MV-4-11 (cell line): Measurements from ENCODE around the gene ANKRD1.

Source experiments
- DNase-seq: peaks from one replicate; lab custom pipeline; 2025; lab: John Stamatoyannopoulos, UW

ANKRD1 gene

GRCh38 chr10:90935581-90936275 lies 14.8 kb upstream of the ANKRD1 start:
- no peak for DNase-seq

- DNase-seq = peak; percentile 71
These were observed 10.3 kb upstream of the ANKRD1 start for GRCh38 chr10:90930971-90931871.

- no peak for DNase-seq
These were observed 9.4 kb upstream of the ANKRD1 start for GRCh38 chr10:90930070-90930837.

GRCh38 chr10:90929179-90929578 lies 8.3 kb upstream of the ANKRD1 start:
- no peak for DNase-seq

- DNase-seq = no peak
These were observed 6.4 kb upstream of the ANKRD1 start for GRCh38 chr10:90927293-90927692.

GRCh38 chr10:90925079-90926029 lies 4.5 kb upstream of the ANKRD1 start:
- no peak for DNase-seq

GRCh38 chr10:90924552-90924951 lies 3.7 kb upstream of the ANKRD1 start:
- DNase-seq = no peak

- no peak for DNase-seq
These were observed 2.3 kb upstream of the ANKRD1 start for GRCh38 chr10:90923111-90923731.

- no peak for DNase-seq
These were observed 1.0 kb upstream of the ANKRD1 start for GRCh38 chr10:90921906-90922305.

GRCh38 chr10:90919683-90920574 lies 958 bp downstream of the ANKRD1 start:
- no peak for DNase-seq

GRCh38 chr10:90917968-90918318 lies 2.9 kb downstream of the ANKRD1 start:
- no peak for DNase-seq

- DNase-seq = no peak
These were observed 3.5 kb downstream of the ANKRD1 start for GRCh38 chr10:90917238-90917967.

- no peak for DNase-seq
These were observed 4.3 kb downstream of the ANKRD1 start for GRCh38 chr10:90916392-90917237.

- DNase-seq = no peak
These were observed 5.2 kb downstream of the ANKRD1 start for GRCh38 chr10:90915766-90916075.

GRCh38 chr10:90914992-90915765 lies 5.7 kb downstream of the ANKRD1 start:
- no peak for DNase-seq

- DNase-seq = no peak
These were observed 7.0 kb downstream of the ANKRD1 start for GRCh38 chr10:90913774-90914420.

- DNase-seq = no peak
These were observed 7.9 kb downstream of the ANKRD1 start for GRCh38 chr10:90912854-90913479.
